Smooth muscle cell (in vitro differentiated cells): Measurements from ENCODE around the gene DDB1. TPM values are rescaled to one million over a fixed set of nuclear protein-coding genes. Genes with fewer than 3 reads are reported as not detected.

Source experiments
- DNase-seq: peaks from one replicate; lab custom pipeline; 2025; ENCODE audit not compliant: unreplicated experiment; lab: John Stamatoyannopoulos, UW
- H2AFZ ChIP-seq: fragments of 200-600 bp; sonication (generic); 2 replicates; pipeline ENCODE4 v1.6.0; 2016; ENCODE audit warnings: antibody characterized with exemption, low read depth, mild to moderate bottlenecking
- H3F3A ChIP-seq: fragments of 200-600 bp; sonication (generic); 2 replicates; pipeline ENCODE4 v1.6.0; 2017; ENCODE audit warnings: antibody characterized with exemption, low read depth
- H3K27ac ChIP-seq: fragments of 200-600 bp; sonication (generic); 2 replicates; pipeline ENCODE4 v1.5.1; 2016; ENCODE audit warnings: low read depth, mild to moderate bottlenecking
- H3K27me3 ChIP-seq: fragments of 200-600 bp; sonication (generic); 2 replicates; pipeline ENCODE4 v1.6.1; 2016; ENCODE audit warnings: low read depth, mild to moderate bottlenecking
- H3K36me3 ChIP-seq: fragments of 200-600 bp; sonication (generic); 2 replicates; pipeline ENCODE4 v1.5.1; 2016; ENCODE audit warnings: low read depth
- H3K4me1 ChIP-seq: fragments of 200-600 bp; sonication (generic); 2 replicates; pipeline ENCODE4 v1.5.1; 2016; ENCODE audit warnings: low read depth
- H3K4me2 ChIP-seq: fragments of 200-600 bp; sonication (generic); 2 replicates; pipeline ENCODE4 v1.6.0; 2016; ENCODE audit warnings: mild to moderate bottlenecking
- H3K4me3 ChIP-seq: fragments of 200-600 bp; sonication (generic); 2 replicates; pipeline ENCODE4 v1.5.1; 2016; ENCODE audit warnings: mild to moderate bottlenecking
- H3K79me2 ChIP-seq: fragments of 200-600 bp; sonication (generic); 2 replicates; pipeline ENCODE4 v1.6.0; 2016; ENCODE audit warnings: low read depth, mild to moderate bottlenecking
- H3K9ac ChIP-seq: fragments of 200-600 bp; sonication (generic); 2 replicates; pipeline ENCODE4 v1.6.0; 2016; ENCODE audit warnings: low read depth
- H3K9me3 ChIP-seq: fragments of 200-600 bp; sonication (generic); replicated peaks from 2 replicates; pipeline ENCODE4 v1.5.1; 2016; ENCODE audit warnings: low read depth
- H4K20me1 ChIP-seq: fragments of 200-600 bp; sonication (generic); 2 replicates; pipeline ENCODE4 v1.6.0; 2016; ENCODE audit warnings: low read depth
- WGBS: methylation state at CpG from one replicate; pipeline ENCODE4 v1.1.7; 2016; ENCODE audit warnings: low lambda C conversion rate; 5-methylcytosine and 5-hydroxymethylcytosine counted together
- polyA plus RNA-seq: library from polyadenylated mRNA; unstranded; fragments of >200 nt; fragmentation: Nextera tagmentation; extraction: Ambion mirVana; gene quantifications from 2 replicates; pipeline ENCODE4 v1.2.1, GENCODE V29; 2016
- total RNA-seq: library from RNA; depleted of rRNA; stranded (reverse); fragments of >200 nt; gene quantifications from 2 replicates; pipeline ENCODE4 v1.2.3, GENCODE V29; 2014
- TF ChIP-seq, protein P1 (sequence below): fragments of 200-600 bp; sonication (generic); IDR thresholded peaks from 2 replicates; pipeline ENCODE4 v1.5.1; 2017; ENCODE audit warnings: borderline replicate concordance, mild to moderate bottlenecking, antibody characterized with exemption; ENCODE audit not compliant: insufficient read depth, poor library complexity, severe bottlenecking

DDB1 gene
- total and polyA plus RNA-seq, 2 experiments from 2014 or later: 143 to 150 TPM

GRCh38 chr11:61278001-61278470 lies 54.9 kb downstream of the DDB1 start:
- H3K4me3 ChIP-seq: no peak overlapping the region
- H3K4me2 ChIP-seq: no peak overlapping the region
- no peaks in the 10 kb centered on the region for H3F3A ChIP-seq
- no peaks in the 10 kb centered on the region for H3K79me2 ChIP-seq
- no peak overlapping the region for H2AFZ ChIP-seq
- WGBS: 46% methylated on average over 10 of the region's 10 CpGs
- H3K27me3 ChIP-seq: no peaks in the 10 kb centered on the region
- H3K4me1 ChIP-seq: no peaks in the 10 kb centered on the region
- no peak overlapping the region for H3K9ac ChIP-seq
- TF ChIP-seq, protein P1, sequence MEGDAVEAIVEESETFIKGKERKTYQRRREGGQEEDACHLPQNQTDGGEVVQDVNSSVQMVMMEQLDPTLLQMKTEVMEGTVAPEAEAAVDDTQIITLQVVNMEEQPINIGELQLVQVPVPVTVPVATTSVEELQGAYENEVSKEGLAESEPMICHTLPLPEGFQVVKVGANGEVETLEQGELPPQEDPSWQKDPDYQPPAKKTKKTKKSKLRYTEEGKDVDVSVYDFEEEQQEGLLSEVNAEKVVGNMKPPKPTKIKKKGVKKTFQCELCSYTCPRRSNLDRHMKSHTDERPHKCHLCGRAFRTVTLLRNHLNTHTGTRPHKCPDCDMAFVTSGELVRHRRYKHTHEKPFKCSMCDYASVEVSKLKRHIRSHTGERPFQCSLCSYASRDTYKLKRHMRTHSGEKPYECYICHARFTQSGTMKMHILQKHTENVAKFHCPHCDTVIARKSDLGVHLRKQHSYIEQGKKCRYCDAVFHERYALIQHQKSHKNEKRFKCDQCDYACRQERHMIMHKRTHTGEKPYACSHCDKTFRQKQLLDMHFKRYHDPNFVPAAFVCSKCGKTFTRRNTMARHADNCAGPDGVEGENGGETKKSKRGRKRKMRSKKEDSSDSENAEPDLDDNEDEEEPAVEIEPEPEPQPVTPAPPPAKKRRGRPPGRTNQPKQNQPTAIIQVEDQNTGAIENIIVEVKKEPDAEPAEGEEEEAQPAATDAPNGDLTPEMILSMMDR: no peak
- H3K36me3 ChIP-seq: no peaks in the 10 kb centered on the region
- DNase-seq: no peak
- H3K27ac ChIP-seq: no peak overlapping the region
- no peaks in the 10 kb centered on the region for H4K20me1 ChIP-seq
- no peaks in the 10 kb centered on the region for H3K9me3 ChIP-seq

DNA sequence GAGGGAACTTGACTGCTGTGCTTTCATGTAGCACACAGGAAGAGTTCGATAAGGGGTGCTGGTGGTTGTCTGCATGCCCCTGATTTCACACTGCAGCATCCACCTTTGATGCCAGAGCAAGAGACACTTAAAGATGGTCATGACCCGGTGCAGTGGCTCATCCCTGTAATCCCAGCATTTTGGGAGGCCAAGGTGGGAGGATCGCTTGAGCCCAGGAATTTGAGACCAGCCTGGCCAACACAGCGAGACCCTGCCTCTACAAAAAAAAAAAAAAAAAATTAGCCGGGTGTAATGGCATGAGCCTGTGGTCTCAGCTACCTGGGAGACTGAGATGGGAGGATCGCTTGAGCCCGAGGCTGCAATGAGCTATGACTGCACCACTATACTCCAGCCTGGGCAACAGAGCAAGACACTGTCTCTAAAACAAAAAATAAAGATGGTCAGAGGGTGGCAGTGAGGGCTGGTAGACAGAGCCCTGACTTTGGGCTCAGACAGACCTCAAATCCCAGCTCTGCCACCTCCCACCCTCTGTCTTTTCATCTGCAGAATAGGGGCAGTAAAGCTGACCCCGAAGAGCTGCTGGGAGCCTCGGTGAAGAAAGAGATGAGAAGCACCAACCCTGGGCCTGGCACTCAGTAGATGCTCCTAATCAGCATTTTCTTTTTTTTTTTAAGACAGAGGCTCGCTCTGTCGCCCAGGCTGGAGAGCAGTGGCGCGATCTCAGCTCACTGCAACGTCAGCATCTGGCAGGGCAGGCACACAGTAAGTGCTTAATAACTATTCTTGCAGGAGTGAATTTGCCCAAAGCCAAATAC lies 55.5 kb downstream of the DDB1 start:
- Histone ChIP-seq H4K20me1 (no peaks in the 10 kb centered on the region), H3K36me3 (no peaks in the 10 kb centered on the region), H3F3A (no peaks in the 10 kb centered on the region), H3K9me3 (no peaks in the 10 kb centered on the region), H3K27me3 (no peaks in the 10 kb centered on the region), H3K4me2 (no peak overlapping the region), H2AFZ (no peak overlapping the region), H3K9ac (no peak overlapping the region), H3K79me2 (no peaks in the 10 kb centered on the region), H3K27ac (no peak overlapping the region), H3K4me3 (no peak overlapping the region), H3K4me1 (no peaks in the 10 kb centered on the region)
- WGBS: 86% methylated on average over 14 of the region's 14 CpGs
- TF ChIP-seq, protein P1: no peak
- no peak for DNase-seq

- no peak overlapping the region for H3K9ac ChIP-seq
- no peak overlapping the region for H3K27ac ChIP-seq
- no peaks in the 10 kb centered on the region for H3F3A ChIP-seq
- no peaks in the 10 kb centered on the region for H3K36me3 ChIP-seq
- WGBS: 90% methylated on average over 4 of the region's 4 CpGs
- H3K4me3 ChIP-seq: no peak overlapping the region
- TF ChIP-seq, protein P1: no peak
- H3K4me1 ChIP-seq: no peaks in the 10 kb centered on the region
- H4K20me1 ChIP-seq: no peaks in the 10 kb centered on the region
- H3K4me2 ChIP-seq: no peak overlapping the region
- no peak for DNase-seq
- H3K9me3 ChIP-seq: no peaks in the 10 kb centered on the region
- no peak overlapping the region for H2AFZ ChIP-seq
- H3K79me2 ChIP-seq: no peaks in the 10 kb centered on the region
- H3K27me3 ChIP-seq: no peaks in the 10 kb centered on the region
Measured at GRCh38 chr11:61275191-61275590, 57.7 kb downstream of the DDB1 start.

DNA sequence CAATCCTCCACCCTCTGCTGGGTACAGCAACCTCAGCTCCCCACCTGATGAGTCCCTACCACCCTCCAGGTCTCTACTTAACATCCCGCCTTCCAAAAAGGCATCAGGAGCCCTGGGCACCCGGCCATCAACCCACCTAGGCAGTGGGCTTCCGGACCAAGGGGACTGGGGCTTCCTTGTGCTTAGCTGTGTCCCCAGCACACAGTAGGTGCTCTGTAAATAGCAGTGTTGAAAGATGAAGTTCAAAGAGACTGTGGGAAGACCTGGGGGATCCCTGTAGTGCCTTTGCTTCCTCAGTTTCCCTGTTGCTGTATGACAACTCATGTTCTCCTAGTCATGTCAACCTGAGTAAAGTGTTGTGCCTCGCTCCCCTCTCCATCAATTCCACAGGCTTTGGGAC lies 58.8 kb downstream of the DDB1 start:
- Histone ChIP-seq H3K9ac (no peak overlapping the region), H3K4me1 (no peaks in the 10 kb centered on the region), H4K20me1 (no peaks in the 10 kb centered on the region), H2AFZ (no peak overlapping the region), H3K4me2 (no peak overlapping the region), H3K36me3 (no peaks in the 10 kb centered on the region), H3K9me3 (no peaks in the 10 kb centered on the region), H3F3A (no peaks in the 10 kb centered on the region), H3K79me2 (no peaks in the 10 kb centered on the region), H3K27me3 (no peaks in the 10 kb centered on the region), H3K27ac (no peak overlapping the region), H3K4me3 (no peak overlapping the region)
- no peak for DNase-seq
- TF ChIP-seq, protein P1: no peak
- 92% methylated on average over 4 of the region's 4 CpGs for WGBS
